IMR-90 (cell line): Measurements from ENCODE around the gene RPL18. TPM values are rescaled to one million over a fixed set of nuclear protein-coding genes. Genes with fewer than 3 reads are reported as not detected.

Experiments
- ATAC-seq: fragments of 200-7000 bp; cut with Tn5 transposase; 2 replicates; pipeline ENCODE4 v1.9.1; 2020; ENCODE audit warnings: low read depth, mild to moderate bottlenecking, moderate library complexity
- BruUV-seq: library from RNA; stranded (reverse); fragments of 400-500 nt; replicated peaks from 2 replicates; lab custom pipeline; 2021; lab: Mats Ljungman, UMichigan
- CTCF ChIA-PET: fragments of 300-600 bp; formaldehyde crosslinking; extraction: SDS; loops from one replicate; lab custom pipeline; 2021; ENCODE audit warnings: antibody characterized with exemption; lab: Yijun Ruan, JAX
- POLR2A ChIA-PET: fragments of 300-600 bp; sonication (Branson Sonifier 250); formaldehyde crosslinking; loops from one replicate; lab custom pipeline; 2022; ENCODE audit warnings: antibody characterized with exemption; ENCODE audit not compliant: unreplicated experiment; lab: Charles Lee
- DNase-seq: peaks from one replicate; pipeline ENCODE4 v3.0.0; 2013
- H2AFZ ChIP-seq: replicated peaks from 2 replicates; pipeline ENCODE3; 2013; ENCODE audit warnings: low read length, mild to moderate bottlenecking; ENCODE audit not compliant: poor library complexity
- H2AK5ac ChIP-seq: 2 replicates; pipeline ENCODE4 v1.6.1; 2013; ENCODE audit warnings: low read depth, low read length, inconsistent platforms
- H2AK9ac ChIP-seq: replicated peaks from 2 replicates; pipeline ENCODE3; 2013; ENCODE audit warnings: mild to moderate bottlenecking, low read depth, low read length, moderate library complexity; ENCODE audit not compliant: poor library complexity
- H2BK120ac ChIP-seq: 2 replicates; pipeline ENCODE4 v1.6.1; 2013; ENCODE audit warnings: low read depth, low read length, inconsistent platforms
- H2BK15ac ChIP-seq: 3 replicates; pipeline ENCODE4 v1.6.1; 2013; ENCODE audit warnings: low read depth, low read length, inconsistent platforms
- H2BK20ac ChIP-seq: 2 replicates; pipeline ENCODE4 v1.6.1; 2013; ENCODE audit warnings: low read depth, mild to moderate bottlenecking, inconsistent platforms, low read length, moderate library complexity
- H2BK5ac ChIP-seq: 2 replicates; pipeline ENCODE4 v1.6.1; 2013; ENCODE audit warnings: mild to moderate bottlenecking, low read depth, low read length, inconsistent platforms; ENCODE audit not compliant: poor library complexity, severe bottlenecking
- H3K14ac ChIP-seq: replicated peaks from 2 replicates; pipeline ENCODE4 v1.6.1; 2013; ENCODE audit warnings: low read depth, low read length, inconsistent platforms
- H3K18ac ChIP-seq: 2 replicates; pipeline ENCODE4 v1.6.1; 2013; ENCODE audit warnings: low read depth, low read length, control low read depth
- H3K23ac ChIP-seq: 2 replicates; pipeline ENCODE4 v1.6.1; 2013; ENCODE audit warnings: low read depth, low read length, inconsistent platforms
- H3K27ac ChIP-seq: 2 replicates; pipeline ENCODE4 v1.5.1; 2013; ENCODE audit warnings: mild to moderate bottlenecking, control low read depth, low read length; ENCODE audit not compliant: insufficient read depth
- H3K27me3 ChIP-seq: 2 replicates; pipeline ENCODE4 v1.6.1; 2013; ENCODE audit warnings: low read length; ENCODE audit not compliant: control insufficient read depth, insufficient read depth
- H3K36me3 ChIP-seq: 2 replicates; pipeline ENCODE4 v1.6.1; 2013; ENCODE audit warnings: low read length, mixed read lengths; ENCODE audit not compliant: control insufficient read depth, insufficient read depth
- H3K4ac ChIP-seq: 2 replicates; pipeline ENCODE4 v1.6.1; 2013; ENCODE audit warnings: low read depth, low read length, inconsistent platforms
- H3K4me1 ChIP-seq: 2 replicates; pipeline ENCODE4 v1.6.1; 2013; ENCODE audit warnings: low read length, mixed read lengths; ENCODE audit not compliant: control insufficient read depth, insufficient read depth
- H3K4me2 ChIP-seq: 2 replicates; pipeline ENCODE4 v1.6.1; 2013; ENCODE audit warnings: low read depth, mild to moderate bottlenecking, control low read depth, low read length, moderate library complexity
- H3K4me3 ChIP-seq: 2 replicates; pipeline ENCODE4 v1.5.1; 2013; ENCODE audit warnings: low read depth, mild to moderate bottlenecking, control low read depth, low read length, moderate library complexity; ENCODE audit not compliant: insufficient read depth
- H3K56ac ChIP-seq: 2 replicates; pipeline ENCODE4 v1.6.1; 2013; ENCODE audit warnings: low read length, inconsistent platforms; ENCODE audit not compliant: insufficient read depth; ENCODE audit errors: extremely low read depth
- H3K79me1 ChIP-seq, 2 experiments: 2 replicates each; pipeline ENCODE4 v1.6.1; 2013; ENCODE audit warnings: low read length in 2 of 2, inconsistent platforms in 1 of 2, low read depth in 1 of 2
- H3K9ac ChIP-seq: 2 replicates; pipeline ENCODE4 v1.6.1; 2013; ENCODE audit warnings: low read depth, low read length, control low read depth
- H3K9me1 ChIP-seq: 2 replicates; pipeline ENCODE4 v1.6.1; 2013; ENCODE audit warnings: low read length, inconsistent platforms; ENCODE audit not compliant: insufficient read depth
- H3K9me3 ChIP-seq: 2 replicates; pipeline ENCODE4 v1.6.1; 2013; ENCODE audit warnings: low read length; ENCODE audit not compliant: control insufficient read depth, insufficient read depth
- H4K20me1 ChIP-seq: 2 replicates; pipeline ENCODE4 v1.6.1; 2013; ENCODE audit warnings: low read length, inconsistent platforms; ENCODE audit not compliant: insufficient read depth
- H4K5ac ChIP-seq: 2 replicates; pipeline ENCODE4 v1.6.1; 2013; ENCODE audit warnings: mild to moderate bottlenecking, low read depth, low read length, control low read depth
- H4K8ac ChIP-seq, 2 experiments: 2 replicates each; pipeline ENCODE4 v1.6.1; 2013; ENCODE audit warnings: low read depth in 2 of 2, low read length in 2 of 2, control low read depth in 1 of 2, inconsistent platforms in 1 of 2
- H4K91ac ChIP-seq: 2 replicates; pipeline ENCODE4 v1.6.1; 2013; ENCODE audit warnings: low read depth, low read length, inconsistent platforms; ENCODE audit not compliant: insufficient read depth
- BHLHE40 ChIP-seq: fragments of 150-350 bp; IDR thresholded peaks from 2 replicates; pipeline ENCODE4 v1.6.1; 2016; ENCODE audit warnings: mild to moderate bottlenecking, low read depth, low read length
- CEBPB ChIP-seq: IDR thresholded peaks from 2 replicates; pipeline ENCODE4 v1.6.1; 2012; ENCODE audit warnings: low read depth, low read length, improper control_type of control experiment
- CHD1 ChIP-seq: IDR thresholded peaks from 2 replicates; pipeline ENCODE4 v1.6.1; 2012; ENCODE audit warnings: low read depth, low read length, improper control_type of control experiment
- CTCF ChIP-seq: conservative IDR thresholded peaks from 2 replicates; pipeline ENCODE4 v1.5.1; 2012; ENCODE audit warnings: mild to moderate bottlenecking, low read depth, low read length, improper control_type of control experiment
- ELK1 ChIP-seq: fragments of 150-350 bp; IDR thresholded peaks from 2 replicates; pipeline ENCODE4 v1.6.1; 2016; ENCODE audit warnings: low read depth, mild to moderate bottlenecking, low read length, moderate library complexity, borderline replicate concordance
- FOS ChIP-seq: fragments of 150-350 bp; IDR thresholded peaks from 2 replicates; pipeline ENCODE4 v1.6.1; 2016; ENCODE audit warnings: low read depth, low read length
- MAFK ChIP-seq: IDR thresholded peaks from 2 replicates; pipeline ENCODE4 v1.6.1; 2012; ENCODE audit warnings: low read depth, low read length, improper control_type of control experiment
- MAZ ChIP-seq: IDR thresholded peaks from 2 replicates; pipeline ENCODE4 v1.6.1; 2012; ENCODE audit warnings: low read depth, mild to moderate bottlenecking, low read length, improper control_type of control experiment, moderate library complexity, borderline replicate concordance
- MXI1 ChIP-seq: IDR thresholded peaks from 2 replicates; pipeline ENCODE4 v1.6.1; 2012; ENCODE audit warnings: low read depth, mild to moderate bottlenecking, low read length, moderate library complexity, borderline replicate concordance
- NFE2L2 ChIP-seq: fragments of 150-350 bp; IDR thresholded peaks from 2 replicates; pipeline ENCODE4 v1.6.1; 2016; ENCODE audit warnings: low read depth, mild to moderate bottlenecking, low read length
- POLR2A ChIP-seq: IDR thresholded peaks from 2 replicates; pipeline ENCODE4 v1.6.1; 2012; ENCODE audit warnings: mild to moderate bottlenecking, low read depth, low read length
- RAD21 ChIP-seq: IDR thresholded peaks from 2 replicates; pipeline ENCODE4 v1.6.1; 2012; ENCODE audit warnings: low read length, improper control_type of control experiment
- RCOR1 ChIP-seq: IDR thresholded peaks from 2 replicates; pipeline ENCODE4 v1.6.1; 2012; ENCODE audit warnings: mild to moderate bottlenecking, low read length, improper control_type of control experiment; ENCODE audit not compliant: insufficient replicate concordance
- RFX5 ChIP-seq: IDR thresholded peaks from 2 replicates; pipeline ENCODE4 v1.8.0; 2012; ENCODE audit warnings: low read depth, mild to moderate bottlenecking, low read length, moderate library complexity
- SMC3 ChIP-seq: fragments of 150-350 bp; IDR thresholded peaks from 2 replicates; pipeline ENCODE4 v1.6.1; 2016; ENCODE audit warnings: low read depth, mild to moderate bottlenecking, antibody characterized with exemption, low read length, moderate library complexity
- WGBS, 2 experiments: methylation state at CpG; one replicate each; pipeline versions ENCODE4 v1.1.5 to v1.1.7; 2013; ENCODE audit warnings: missing lambda C conversion rate in 2 of 2; ENCODE audit not compliant: insufficient read length in 1 of 2; ENCODE audit errors: extremely low coverage in 2 of 2; 5-methylcytosine and 5-hydroxymethylcytosine counted together
- dilution Hi-C: fragments of 300-500 bp; cut with HindIII; formaldehyde crosslinking; loops from one replicate; pipeline ENCODE4 v1.14.3; 2018; ENCODE audit warnings: low sequenced_read_pairs; ENCODE audit not compliant: unreplicated experiment
- in situ Hi-C: fragments of 300-500 bp; cut with MboI; formaldehyde crosslinking; loops from 3 replicates; pipeline ENCODE4 v1.14.3; 2019; ENCODE audit warnings: low sequenced_read_pairs, inconsistent platforms, mixed read lengths
- intact Hi-C: fragments of 100-400 bp; cut with micrococcal nuclease; formaldehyde crosslinking; loops from 2 replicates; pipeline ENCODE4 v1.10.0; 2022
- polyA plus RNA-seq, 3 experiments: library from polyadenylated mRNA; depleted of rRNA; stranded (reverse); fragments of >200 nt; gene quantifications; 2 replicates each; pipeline ENCODE4 v1.2.3, GENCODE V29; 2012; ENCODE audit warnings: low replicate concordance in 1 of 3
- total RNA-seq: library from RNA; depleted of rRNA; stranded (reverse); fragments of >200 nt; gene quantifications from 2 replicates; pipeline ENCODE4 v1.2.3, GENCODE V29; 2012

Gene RPL18
- total and polyA plus RNA-seq, 2 of the 4 experiments (the other 2 are of a cell fraction), result 1,909 to 2,254 TPM

GRCh38 chr19:48635263-48635965 lies 16.4 kb upstream of the RPL18 start:
- Histone ChIP-seq H2BK5ac (peak overlapping the region; percentile 56), H2BK15ac (peak overlapping the region; percentile 72; the same call in 2 of the 3 replicates), H3K4ac (peak overlapping the region; percentile 82), H4K91ac (peak overlapping the region; percentile 94), H4K20me1 (peaks cover 4% of the 10 kb centered on the region; the same call in 1 of the 2 replicates), H3K14ac (peak overlapping the region; percentile 56; the same call in 1 of the 2 replicates), H3K36me3 (no peaks in the 10 kb centered on the region; the same call in 1 of the 2 replicates), H2AK5ac (peak overlapping the region; percentile 90), H3K4me1 (peaks cover 39% of the 10 kb centered on the region), H3K27me3 (no peaks in the 10 kb centered on the region), H3K9me1 (peaks cover 28% of the 10 kb centered on the region), H3K4me2 (peak overlapping the region; percentile 91), H4K8ac (peak overlapping the region; percentile 92 to 99), H2BK120ac (peak overlapping the region; percentile 61), H3K27ac (peak overlapping the region; percentile 53), H3K23ac (peak overlapping the region; percentile 52; the same call in 1 of the 2 replicates), H3K9me3 (no peaks in the 10 kb centered on the region), H3K9ac (peak overlapping the region; percentile 50; the same call in 1 of the 2 replicates), H3K4me3 (peak overlapping the region; percentile 62), H2AFZ (peak overlapping the region; percentile 91), H2AK9ac (peak overlapping the region; percentile 94), H4K5ac (peak overlapping the region; percentile 84), H3K18ac (peak overlapping the region; percentile 62), H2BK20ac (peak overlapping the region; percentile 22), H3K56ac (peak overlapping the region; percentile 6; the same call in 1 of the 2 replicates), H3K79me1 (peaks cover 0 to 18% of the 10 kb centered on the region in 2 experiments; a peak in 3 of 4 replicates)
- DNase-seq, result no peak
- ChIA-PET POLR2A (no interaction called here), CTCF (no interaction called here)
- WGBS, 2 experiments, result 11% methylated on average over 13 of the region's 67 CpGs; no CpG with 5 or more reads in 1 of the 2 experiments
- intact Hi-C loops (no loop called here), dilution Hi-C loops (no loop called here), in situ Hi-C loops (no loop called here)
- ATAC-seq, result peak; percentile 7; the same call in 1 of the 2 replicates
- no TSS peak for BruUV-seq
- TF ChIP-seq MAFK, result no peak
- no peak; the same call in 1 of the 2 replicates for TF ChIP-seq MAZ
- no peak for TF ChIP-seq POLR2A
- no peak for TF ChIP-seq MXI1
- TF ChIP-seq SMC3, result no peak
- no peak for TF ChIP-seq CTCF
- no peak for TF ChIP-seq FOS
- no peak for TF ChIP-seq ELK1
- no peak for TF ChIP-seq NFE2L2
- TF ChIP-seq BHLHE40, result no peak
- no peak for TF ChIP-seq RFX5
- TF ChIP-seq RCOR1, result no peak
- no peak for TF ChIP-seq CHD1
- no peak for TF ChIP-seq CEBPB
- TF ChIP-seq RAD21, result no peak
